Endothelial cell of umbilical vein (primary cell): Measurements from ENCODE around the gene PLEKHB1.

Experiments
- EZH2 ChIP-seq: IDR thresholded peaks from 2 replicates; pipeline ENCODE4 v1.6.1; 2012; ENCODE audit warnings: borderline replicate concordance, low read depth, mild to moderate bottlenecking, moderate library complexity, low read length, inconsistent platforms; ENCODE audit not compliant: severe bottlenecking
- GATA2 ChIP-seq: IDR thresholded peaks from 2 replicates; pipeline ENCODE4 v1.7.0; 2011; ENCODE audit warnings: low read depth, mild to moderate bottlenecking, moderate library complexity, mixed read lengths, low read length; ENCODE audit not compliant: insufficient read length, insufficient read depth
- JUN ChIP-seq: IDR thresholded peaks from 2 replicates; pipeline ENCODE4 v1.6.1; 2011; ENCODE audit warnings: borderline replicate concordance, low read depth; ENCODE audit not compliant: insufficient read length, insufficient read depth
- POLR2A ChIP-seq: IDR thresholded peaks from 2 replicates; pipeline ENCODE4 v1.6.1; 2012; ENCODE audit warnings: low read depth, mild to moderate bottlenecking, control low read depth, low read length
- TF ChIP-seq, protein P1 (sequence below), 2 donors: IDR thresholded peaks; 1 replicate in 1 of 2; 2 replicates in 1 of 2; pipeline ENCODE4 v1.5.1; 2011; ENCODE audit warnings: low read length in 2 of 2, mild to moderate bottlenecking in 2 of 2, moderate library complexity in 2 of 2, control low read depth in 1 of 2, inconsistent platforms in 1 of 2, low read depth in 1 of 2; ENCODE audit not compliant: insufficient read depth in 1 of 2; ENCODE audit errors: extremely low read depth in 1 of 2

DNA sequence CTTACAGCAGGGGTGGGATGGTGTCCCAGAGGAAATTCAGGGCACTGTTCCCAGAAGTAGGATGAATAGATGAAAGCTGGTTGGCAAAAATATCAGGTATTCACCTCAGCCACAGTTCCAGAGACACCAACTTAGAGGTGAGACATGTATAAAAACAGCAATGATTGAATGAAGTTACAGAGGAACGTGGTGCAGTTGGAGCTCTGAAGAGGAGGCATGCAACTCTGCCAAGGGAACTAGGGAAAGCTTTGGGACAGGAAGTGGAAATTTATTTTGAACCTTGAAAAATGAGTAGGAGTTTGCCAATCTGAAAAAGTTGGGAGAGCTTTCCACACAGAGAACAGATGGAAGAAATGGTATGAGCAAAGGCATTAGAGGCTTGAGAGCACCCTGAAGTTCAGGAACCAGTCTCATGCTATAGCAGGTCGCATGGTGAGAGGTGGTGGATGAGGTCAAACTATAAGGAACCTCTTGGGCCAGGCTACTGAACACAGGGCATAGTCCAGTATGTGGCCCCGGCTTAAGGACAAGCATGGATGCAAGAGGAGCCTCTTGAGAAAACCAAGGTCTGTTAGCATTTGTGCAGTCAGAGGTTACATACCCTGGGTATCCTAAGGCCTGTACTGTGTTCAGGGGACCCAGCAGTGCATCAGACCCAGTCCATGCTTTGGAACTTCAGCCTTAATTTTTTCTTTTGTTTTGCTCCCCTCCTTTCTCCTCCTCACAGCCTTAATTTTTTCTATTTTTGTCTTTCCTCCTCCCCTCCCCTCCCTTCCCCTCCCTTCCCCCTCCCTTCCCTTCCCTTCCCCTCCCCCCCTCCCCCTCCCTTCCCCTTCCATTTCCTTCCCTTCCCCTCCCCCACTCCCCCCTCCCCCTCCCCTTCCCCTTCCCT lies 17.5 kb downstream of the PLEKHB1 start:
- TF ChIP-seq EZH2 (no peak), POLR2A (no peak), JUN (no peak), GATA2 (no peak)
- TF ChIP-seq, protein P1, sequence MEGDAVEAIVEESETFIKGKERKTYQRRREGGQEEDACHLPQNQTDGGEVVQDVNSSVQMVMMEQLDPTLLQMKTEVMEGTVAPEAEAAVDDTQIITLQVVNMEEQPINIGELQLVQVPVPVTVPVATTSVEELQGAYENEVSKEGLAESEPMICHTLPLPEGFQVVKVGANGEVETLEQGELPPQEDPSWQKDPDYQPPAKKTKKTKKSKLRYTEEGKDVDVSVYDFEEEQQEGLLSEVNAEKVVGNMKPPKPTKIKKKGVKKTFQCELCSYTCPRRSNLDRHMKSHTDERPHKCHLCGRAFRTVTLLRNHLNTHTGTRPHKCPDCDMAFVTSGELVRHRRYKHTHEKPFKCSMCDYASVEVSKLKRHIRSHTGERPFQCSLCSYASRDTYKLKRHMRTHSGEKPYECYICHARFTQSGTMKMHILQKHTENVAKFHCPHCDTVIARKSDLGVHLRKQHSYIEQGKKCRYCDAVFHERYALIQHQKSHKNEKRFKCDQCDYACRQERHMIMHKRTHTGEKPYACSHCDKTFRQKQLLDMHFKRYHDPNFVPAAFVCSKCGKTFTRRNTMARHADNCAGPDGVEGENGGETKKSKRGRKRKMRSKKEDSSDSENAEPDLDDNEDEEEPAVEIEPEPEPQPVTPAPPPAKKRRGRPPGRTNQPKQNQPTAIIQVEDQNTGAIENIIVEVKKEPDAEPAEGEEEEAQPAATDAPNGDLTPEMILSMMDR (IDR thresholded peaks at IDR 0.05; ENCODE audit: extremely low read depth in 1 of 2, insufficient read depth in 1 of 2, low read depth in 1 of 2, low read length in 2 of 2) = no peak
